GM19328 (cell line): ENCODE results near the gene CUL5.
"Not testable (repeated sequence)": the region's sequence is repeated elsewhere in the genome, so short reads cannot be mapped to it uniquely, and the experiment has no call there.

Experiments
- ATAC-seq: cut with Tn5 transposase; IDR thresholded peaks from one replicate; pipeline ENCODE4 v1.9.1; 2021; ENCODE audit warnings: mild to moderate bottlenecking, moderate library complexity; ENCODE audit not compliant: unreplicated experiment

The CUL5 gene

GRCh38 chr11:108019870-108020540 is 11.3 kb downstream of the CUL5 start:
- ATAC-seq: no peak

- no peak for ATAC-seq
Measured at GRCh38 chr11:108025387-108026080, 16.8 kb downstream of the CUL5 start.

- no peak for ATAC-seq
Measured at GRCh38 chr11:108027057-108027456, 18.4 kb downstream of the CUL5 start.

- ATAC-seq: not testable (repeated sequence)
Measured at GRCh38 chr11:108028822-108029441, 20.2 kb downstream of the CUL5 start.

- not testable (repeated sequence) for ATAC-seq
Measured at GRCh38 chr11:108031604-108032003, 22.9 kb downstream of the CUL5 start.

- ATAC-seq: no peak
Measured at GRCh38 chr11:108032800-108033199, 24.1 kb downstream of the CUL5 start.

- no peak for ATAC-seq
Measured at GRCh38 chr11:108034034-108034433, 25.3 kb downstream of the CUL5 start.

- no peak for ATAC-seq
Measured at GRCh38 chr11:108034952-108035351, 26.3 kb downstream of the CUL5 start.

- ATAC-seq: no peak
Measured at GRCh38 chr11:108035690-108036089, 27.0 kb downstream of the CUL5 start.

- ATAC-seq: no peak
Measured at GRCh38 chr11:108037211-108037610, 28.5 kb downstream of the CUL5 start.

- no peak for ATAC-seq
Measured at GRCh38 chr11:108037636-108038035, 28.9 kb downstream of the CUL5 start.

GRCh38 chr11:108048269-108048668 is 39.6 kb downstream of the CUL5 start:
- ATAC-seq: no peak

- ATAC-seq: no peak
Measured at GRCh38 chr11:108062336-108062735, 53.6 kb downstream of the CUL5 start.

- ATAC-seq: no peak
Measured at GRCh38 chr11:108063410-108063809, 54.7 kb downstream of the CUL5 start.

- no peak for ATAC-seq
Measured at GRCh38 chr11:108069947-108070346, 61.2 kb downstream of the CUL5 start.

GRCh38 chr11:108084811-108085210 is 76.1 kb downstream of the CUL5 start:
- no peak for ATAC-seq

GRCh38 chr11:108085672-108086071 is 77.0 kb downstream of the CUL5 start:
- ATAC-seq: no peak

- no peak for ATAC-seq
Measured at GRCh38 chr11:108092134-108092533, 83.4 kb downstream of the CUL5 start.

- no peak for ATAC-seq
Measured at GRCh38 chr11:108093128-108093904, 84.6 kb downstream of the CUL5 start.

- no peak for ATAC-seq
Measured at GRCh38 chr11:108097179-108097578, 88.5 kb downstream of the CUL5 start.

GRCh38 chr11:108101090-108101775 is 92.5 kb downstream of the CUL5 start:
- no peak for ATAC-seq
